AML-193 (cell line): ENCODE results near the gene EBLN1.
"Not testable (repeated sequence)": the region's sequence is repeated elsewhere in the genome, so short reads cannot be mapped to it uniquely, and the experiment has no call there.

ENCODE experiments used
- DNase-seq, 2 experiments: peaks; one replicate each; lab custom pipeline; 2025; lab: John Stamatoyannopoulos, UW

Gene EBLN1

DNA sequence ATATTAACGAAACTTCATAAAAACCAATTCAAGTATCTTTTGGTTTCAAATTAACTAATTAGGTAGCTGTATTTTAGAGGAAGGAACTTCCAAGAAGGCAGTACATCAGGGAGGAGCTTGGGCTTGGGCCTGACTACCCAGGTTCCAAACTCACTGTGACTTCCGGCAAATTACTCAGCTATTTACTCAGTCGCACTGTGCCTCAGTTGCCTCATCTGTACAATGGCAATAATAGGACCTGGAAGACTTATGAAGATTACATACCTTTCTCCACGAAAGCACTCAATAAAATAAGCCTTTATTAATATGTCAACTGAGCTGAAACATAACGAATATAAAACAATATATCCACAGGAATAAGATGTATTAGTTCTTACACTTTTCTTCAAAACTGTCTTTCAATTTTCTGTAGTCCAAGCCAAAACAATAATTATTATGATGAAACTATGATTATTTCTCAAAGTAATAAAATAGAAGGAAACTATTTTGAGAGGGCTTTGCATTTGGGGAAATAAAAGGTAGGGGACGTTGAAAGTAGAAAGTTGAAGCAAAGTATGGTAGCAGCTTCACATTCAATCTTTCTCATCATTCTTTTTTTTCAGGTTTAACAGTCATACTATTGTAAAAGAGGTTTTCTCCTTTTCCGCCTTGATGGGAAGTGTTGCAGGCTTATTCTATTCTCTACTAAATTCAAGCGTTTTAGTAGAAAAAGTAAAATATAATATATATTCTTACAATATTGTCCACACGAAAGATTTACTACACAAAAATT lies 10.5 kb upstream of the EBLN1 start:
- DNase-seq: no peak

DNA sequence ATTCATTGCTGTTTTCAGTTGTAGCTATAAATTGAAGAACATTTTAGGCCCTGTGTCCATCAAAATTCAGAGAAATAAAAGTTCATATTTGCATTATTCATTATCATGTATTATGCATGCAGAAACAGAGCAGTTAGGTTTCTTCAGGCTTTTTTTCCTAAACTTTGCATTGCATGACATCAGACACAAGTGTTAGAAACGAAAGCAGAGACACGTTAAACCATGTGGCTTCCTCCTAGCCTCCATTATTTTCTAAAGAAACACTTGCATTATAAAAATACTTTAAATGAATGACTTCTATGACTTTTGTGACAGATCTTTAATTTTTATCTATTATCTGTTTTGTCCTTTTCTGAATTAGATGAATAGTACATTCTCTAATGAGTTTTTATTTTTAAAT lies 8.8 kb upstream of the EBLN1 start:
- no peak for DNase-seq

DNA sequence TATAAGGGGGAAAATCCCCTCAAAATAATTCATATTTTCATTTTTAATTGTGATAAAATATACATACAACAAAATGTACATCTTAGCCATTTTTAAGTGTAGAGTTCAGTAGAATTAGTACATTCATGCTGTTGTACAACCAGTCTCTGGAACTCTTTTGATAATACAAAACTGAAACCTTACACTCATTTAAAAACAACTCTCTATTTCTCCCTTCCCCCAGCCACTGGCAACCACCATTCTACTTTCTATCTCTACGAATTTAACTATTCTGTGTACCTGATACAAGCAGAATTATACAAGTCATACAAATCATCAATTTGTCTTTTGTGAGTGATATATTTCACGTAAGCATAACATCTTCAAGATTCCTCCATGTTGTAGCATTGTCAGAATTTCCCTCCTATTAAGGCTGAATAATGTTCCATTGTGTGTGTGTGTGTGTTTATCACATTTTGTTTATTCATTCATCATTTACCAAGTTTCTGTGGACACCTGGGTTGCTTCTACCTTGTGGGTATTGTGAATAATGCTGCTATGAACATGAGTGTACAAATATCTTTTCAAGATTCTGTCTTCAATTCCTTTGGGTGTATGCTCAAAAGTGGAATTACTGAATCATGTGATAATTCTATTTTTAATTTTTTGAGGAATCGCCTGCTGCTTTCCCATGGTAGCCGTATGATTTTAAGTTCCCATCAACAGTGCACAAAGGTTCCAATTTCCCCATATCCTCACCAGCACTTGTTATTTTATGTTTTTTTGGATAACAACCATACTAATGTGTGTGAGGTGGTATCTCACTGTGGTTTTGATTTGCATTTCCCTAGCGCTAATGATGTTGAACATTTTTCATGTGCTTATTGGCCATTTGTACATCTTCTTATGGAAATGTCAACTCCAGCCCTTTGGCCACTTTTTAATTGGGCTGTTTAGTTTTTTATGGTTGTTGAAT lies 4.7 kb upstream of the EBLN1 start:
- no peak for DNase-seq

DNA sequence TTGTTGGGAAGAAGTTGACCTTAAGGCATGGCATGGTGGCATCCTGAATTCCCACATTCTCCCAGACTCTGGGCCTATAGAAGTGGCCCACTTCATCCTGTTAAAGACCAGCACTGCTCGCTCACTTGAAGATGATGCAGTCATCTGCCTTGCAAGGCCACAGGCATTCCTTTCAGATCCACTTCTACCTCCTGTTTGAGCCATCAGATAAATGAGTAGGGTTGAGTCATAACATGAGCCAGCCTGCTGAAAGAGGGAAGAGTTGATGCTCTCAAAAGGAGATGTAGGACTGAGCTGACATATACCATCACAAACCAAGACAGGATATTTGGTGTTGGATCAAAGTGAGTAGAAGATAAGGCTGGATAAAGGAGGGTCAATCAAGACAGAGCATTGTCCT lies 1.5 kb upstream of the EBLN1 start:
- DNase-seq: no peak

DNA sequence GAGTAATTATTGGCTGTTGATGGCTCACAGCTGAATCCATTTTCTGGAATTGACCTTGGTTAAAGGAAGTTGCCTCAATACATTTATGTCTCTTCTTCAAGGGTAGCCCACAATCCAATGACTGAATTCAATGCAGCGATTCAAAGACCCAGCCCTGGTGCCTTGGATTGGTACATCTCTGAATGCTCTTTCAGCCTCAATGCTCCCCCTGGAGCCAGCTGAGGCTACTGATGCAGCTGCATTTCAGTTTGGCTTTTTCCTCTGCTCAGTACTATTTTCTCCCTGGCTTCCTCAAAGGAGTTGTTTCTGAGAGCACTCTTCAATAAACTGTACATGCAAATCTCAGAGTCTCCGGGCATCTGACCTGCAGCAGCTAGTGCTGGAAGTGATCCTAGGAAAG lies 633 bp upstream of the EBLN1 start:
- DNase-seq: no peak

DNA sequence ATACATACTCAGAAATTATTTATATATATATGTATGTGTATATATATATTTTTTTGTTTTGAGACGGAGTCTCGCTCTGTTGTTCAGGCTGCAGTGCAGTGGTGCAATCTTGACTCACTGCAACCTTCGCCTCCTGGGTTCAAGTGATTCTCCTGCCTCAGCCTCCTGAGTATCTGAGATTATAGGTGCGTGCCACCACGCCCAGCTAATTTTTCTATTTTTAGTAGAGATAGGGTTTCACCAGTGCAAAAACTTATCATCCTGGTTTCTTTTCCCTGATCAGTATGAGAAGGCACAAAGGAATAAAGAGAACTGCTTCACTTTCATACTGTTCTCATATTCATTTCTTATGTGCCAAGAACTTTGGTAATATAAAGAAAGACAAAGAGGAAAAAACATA lies 731 bp downstream of the EBLN1 start:
- DNase-seq: not testable (repeated sequence)

DNA sequence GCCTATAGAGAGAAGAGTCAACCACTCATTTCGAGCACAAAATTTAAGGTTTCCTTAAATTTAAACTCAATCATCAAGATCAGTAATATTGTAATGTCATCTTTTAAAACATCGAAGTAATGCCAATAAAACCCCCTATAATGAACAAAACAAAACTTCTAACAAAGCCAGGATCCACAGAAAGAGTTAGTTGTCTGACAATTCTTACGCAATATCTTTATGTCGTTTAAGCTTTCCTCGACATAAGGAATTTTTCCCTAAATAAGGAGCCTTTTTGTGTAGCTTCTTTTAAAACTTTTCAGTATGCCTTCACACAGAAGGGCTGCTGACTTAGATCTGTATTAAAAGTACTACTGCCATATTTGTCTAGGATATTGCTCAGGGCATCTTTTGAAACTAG lies 7.5 kb downstream of the EBLN1 start:
- DNase-seq: no peak

DNA sequence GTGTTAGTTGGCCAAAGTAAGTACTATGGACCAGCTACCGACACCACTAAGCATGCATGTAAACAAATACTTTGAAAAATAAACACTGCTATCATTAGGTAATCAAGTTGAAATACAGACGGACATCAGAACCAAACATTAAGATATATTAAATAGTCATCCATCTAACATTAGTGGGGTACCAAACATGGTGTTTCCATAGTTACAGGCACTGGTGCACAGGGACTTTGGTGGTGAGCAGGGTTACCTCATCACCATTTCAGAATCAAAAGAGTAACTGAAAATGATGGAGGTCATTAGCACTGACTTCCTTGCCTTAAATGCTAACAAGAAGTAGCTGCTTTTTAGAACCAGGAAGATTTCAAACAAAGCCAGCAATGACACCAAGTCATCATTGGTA lies 23.9 kb downstream of the EBLN1 start:
- no peak for DNase-seq

DNA sequence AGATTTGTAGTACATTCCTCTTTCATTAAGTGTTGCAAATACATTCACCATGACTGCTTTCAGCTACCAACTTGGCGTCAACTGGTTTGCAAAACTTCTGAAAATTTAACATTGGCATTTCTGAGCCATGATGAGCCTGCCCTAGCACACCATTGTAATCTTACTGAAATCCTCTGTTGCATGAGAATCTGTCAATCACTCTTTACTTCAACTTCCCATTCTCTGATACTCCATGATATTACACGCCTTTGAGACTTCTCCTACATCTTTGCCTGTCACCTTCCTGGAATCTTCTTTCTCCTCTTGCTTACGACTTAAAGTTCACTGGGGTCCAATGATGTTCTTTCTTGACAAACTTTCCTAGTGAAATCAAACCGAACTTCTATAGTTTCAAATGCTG lies 32.2 kb downstream of the EBLN1 start:
- DNase-seq: no peak

DNA sequence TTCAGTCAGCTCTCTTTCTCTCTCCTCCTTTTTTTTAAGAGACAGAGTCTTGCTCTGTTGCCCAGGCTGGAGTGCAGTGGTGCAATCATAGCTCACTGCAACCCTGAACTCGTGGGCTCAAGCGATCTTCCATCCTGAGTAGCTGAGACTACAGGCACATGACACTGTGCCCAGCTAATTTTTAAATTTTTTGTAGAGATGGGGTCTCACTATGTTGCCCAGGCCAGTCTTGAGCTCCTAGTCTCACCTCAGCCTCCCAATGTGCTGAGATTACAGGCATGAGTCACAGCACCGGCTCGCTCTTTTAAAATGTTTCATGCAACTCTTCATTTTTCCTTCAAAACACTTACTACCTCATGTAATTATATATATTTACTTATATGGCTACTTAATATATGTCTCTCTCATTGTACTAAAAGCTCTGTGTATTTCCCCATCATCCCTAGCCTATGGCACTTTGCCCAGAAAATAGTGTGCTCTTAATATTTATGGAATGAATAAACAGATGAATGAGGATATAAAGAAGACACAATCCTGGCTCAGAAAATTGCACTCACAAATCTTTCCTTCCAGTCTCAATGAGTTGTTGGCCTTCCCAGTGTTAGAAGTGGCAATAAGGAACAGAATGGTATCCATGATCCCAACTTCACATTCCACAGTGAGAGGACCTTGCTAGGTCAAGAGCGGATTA lies 33.9 kb downstream of the EBLN1 start:
- no peak for DNase-seq

DNA sequence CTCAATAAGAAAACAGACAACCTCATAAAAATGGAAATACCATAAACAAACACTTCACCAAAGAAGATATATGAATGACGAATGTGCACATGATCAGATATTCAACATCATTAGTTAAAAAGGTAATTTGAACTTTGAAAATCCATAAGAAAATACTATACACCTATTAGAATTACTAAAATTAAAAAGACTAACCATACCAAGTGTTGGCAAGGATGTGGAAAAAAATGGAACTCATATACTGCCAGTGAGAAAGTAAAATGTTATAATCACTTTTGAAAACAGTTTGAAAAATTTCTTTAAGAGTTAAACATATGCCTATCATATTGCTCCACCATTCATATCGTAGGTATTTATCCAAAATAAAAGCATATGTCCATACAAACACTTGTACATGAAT lies 37.1 kb downstream of the EBLN1 start:
- DNase-seq: no peak

DNA sequence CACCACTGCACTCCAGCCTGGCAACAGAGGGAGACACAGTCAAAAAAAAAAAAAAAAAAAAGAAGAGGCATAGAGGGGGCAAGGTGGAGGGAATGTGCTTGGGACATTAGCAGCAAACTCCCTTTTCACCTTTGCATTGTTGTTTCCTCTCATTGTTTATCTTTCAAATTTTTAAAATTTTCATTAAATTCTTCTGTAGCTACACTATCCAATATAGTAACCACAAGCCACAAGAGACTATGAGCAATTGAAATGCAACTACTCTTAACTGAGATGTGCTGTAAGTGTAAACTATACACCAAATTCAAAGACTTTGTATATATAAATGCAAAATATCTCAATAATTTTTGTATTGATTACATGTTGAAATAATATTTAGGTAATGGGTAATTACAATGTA lies 43.4 kb downstream of the EBLN1 start:
- DNase-seq: no peak

DNA sequence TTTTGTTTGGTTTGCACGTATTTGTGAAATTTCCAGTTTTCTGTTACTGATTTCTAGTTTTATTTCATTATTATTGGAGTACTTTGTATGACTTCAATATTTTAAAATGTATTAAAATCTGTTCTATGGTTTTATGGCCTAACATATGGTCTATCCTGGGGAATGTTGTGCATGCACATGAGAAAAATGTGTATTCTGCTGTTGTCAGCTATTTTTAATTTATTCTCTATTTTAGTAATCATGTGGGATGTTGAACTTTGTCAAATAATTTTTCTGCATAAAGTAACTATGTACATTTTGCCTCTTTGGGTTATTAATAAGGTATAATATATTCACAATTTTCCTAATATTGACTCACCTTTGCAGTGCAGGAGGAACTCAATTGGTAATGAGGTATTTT lies 46.7 kb downstream of the EBLN1 start:
- no peak for DNase-seq

DNA sequence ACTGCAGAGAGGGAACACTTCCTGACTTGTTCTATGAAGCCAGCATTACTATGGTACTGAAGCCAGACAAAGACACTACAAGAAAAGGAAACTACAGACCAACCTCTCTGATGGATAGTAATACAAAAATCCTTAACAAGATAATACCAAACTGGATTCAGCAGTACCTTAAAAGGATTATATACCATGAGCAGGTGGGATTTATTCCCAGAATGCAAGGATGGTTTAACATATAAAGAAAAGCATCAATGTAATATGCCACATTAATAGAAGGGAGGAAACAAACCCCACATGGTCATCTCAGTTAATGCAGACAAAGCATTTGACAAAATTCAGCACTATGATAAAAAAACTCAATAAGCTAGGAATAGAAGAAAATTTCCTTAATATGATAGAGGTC lies 47.2 kb downstream of the EBLN1 start:
- no peak for DNase-seq

DNA sequence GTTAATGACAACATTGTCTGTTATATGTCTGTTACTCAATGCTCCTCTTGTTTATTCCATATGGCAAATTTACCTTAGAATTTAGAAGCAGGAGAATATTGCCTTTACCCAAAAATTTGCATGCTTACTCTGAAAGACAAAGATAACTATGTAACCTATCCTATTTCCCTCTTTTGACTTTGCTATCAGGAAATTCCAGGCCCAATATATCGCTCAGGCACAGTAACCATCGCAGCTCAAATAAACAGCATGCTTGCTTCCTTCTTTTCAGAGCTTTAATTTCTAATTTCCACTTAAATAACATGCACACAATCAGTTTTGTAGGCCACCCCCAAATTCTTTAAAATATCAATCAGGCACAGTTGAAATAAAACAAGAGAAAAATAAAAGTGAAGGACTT lies 57.8 kb downstream of the EBLN1 start:
- DNase-seq: no peak

DNA sequence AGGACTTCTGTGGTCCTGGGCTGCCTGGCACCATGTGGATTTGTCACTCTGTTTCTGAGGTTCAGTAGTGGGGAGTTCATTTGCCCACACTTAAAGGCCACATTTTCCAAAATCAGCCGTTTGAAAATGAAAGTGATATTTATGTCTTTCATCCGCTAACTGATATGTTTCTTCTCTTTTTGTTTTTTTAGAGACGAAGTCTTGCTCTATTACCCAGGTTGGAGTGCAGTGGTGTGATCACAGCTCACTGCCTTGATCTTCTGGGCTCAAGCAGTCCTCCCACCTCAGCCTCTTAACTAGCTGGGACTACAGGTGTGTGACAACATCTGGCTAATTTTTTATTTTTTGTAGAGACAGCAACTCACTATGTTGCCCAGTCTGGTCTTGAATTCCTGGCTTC lies 58.6 kb downstream of the EBLN1 start:
- DNase-seq: no peak
